Measurements from ENCODE around the gene PARP16. TPM values are rescaled to one million over a fixed set of nuclear protein-coding genes. Genes with fewer than 3 reads are reported as not detected.
A peak's percentile ranks its signal among the peaks of the same experiment; 100 is the strongest.

Gene PARP16
- total and polyA plus RNA-seq, 3 donors from 2014 or later, result 12.3 to 30.9 (median 24.3) TPM

DNA sequence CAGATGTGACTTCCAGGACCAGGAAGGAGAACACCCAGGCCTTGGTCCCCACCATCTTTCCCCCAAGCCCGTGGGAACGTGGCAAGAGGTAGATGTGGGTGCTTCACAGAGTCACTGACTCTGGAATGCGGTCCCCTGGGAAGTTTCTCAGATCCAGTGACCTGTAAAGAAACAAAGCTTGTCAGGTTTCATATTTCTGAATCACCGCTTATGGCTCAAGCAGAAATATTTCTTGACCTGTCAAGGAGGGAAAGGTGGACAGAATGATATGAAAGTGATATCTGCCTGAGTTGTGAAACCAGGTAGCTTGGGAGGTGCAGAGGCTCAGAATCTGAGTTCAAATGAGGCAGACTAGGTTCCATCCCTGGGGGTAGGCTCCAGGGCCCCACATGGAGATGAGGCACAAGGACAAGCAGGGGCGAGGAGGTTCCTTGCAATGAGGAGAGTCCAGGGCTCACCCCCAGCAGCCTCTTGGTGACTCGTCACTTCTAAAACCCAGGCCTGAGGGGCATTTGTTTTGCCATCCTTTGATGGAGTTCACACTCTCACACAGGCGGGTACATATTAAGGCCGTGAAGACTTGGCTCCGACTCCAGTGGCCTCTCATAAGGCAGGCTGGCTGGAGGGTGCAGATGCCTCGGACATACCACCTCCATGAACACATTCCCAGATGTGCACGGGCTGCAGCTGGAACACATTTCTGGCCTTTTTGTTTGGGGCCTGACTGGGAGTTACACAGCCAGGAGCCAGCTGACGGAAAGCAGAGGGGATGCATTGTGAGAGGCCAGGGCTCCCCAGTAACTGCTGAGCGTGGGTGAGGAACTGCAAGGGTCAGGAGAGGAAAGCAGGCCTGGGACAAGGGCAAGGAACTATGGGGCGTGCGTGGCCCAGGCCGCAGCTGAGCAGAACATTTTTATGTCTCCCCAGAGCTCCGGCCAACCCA lies 76.7 kb downstream of the PARP16 start:
- TF ChIP-seq, protein P1, sequence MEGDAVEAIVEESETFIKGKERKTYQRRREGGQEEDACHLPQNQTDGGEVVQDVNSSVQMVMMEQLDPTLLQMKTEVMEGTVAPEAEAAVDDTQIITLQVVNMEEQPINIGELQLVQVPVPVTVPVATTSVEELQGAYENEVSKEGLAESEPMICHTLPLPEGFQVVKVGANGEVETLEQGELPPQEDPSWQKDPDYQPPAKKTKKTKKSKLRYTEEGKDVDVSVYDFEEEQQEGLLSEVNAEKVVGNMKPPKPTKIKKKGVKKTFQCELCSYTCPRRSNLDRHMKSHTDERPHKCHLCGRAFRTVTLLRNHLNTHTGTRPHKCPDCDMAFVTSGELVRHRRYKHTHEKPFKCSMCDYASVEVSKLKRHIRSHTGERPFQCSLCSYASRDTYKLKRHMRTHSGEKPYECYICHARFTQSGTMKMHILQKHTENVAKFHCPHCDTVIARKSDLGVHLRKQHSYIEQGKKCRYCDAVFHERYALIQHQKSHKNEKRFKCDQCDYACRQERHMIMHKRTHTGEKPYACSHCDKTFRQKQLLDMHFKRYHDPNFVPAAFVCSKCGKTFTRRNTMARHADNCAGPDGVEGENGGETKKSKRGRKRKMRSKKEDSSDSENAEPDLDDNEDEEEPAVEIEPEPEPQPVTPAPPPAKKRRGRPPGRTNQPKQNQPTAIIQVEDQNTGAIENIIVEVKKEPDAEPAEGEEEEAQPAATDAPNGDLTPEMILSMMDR (IDR thresholded peaks at IDR 0.05), result no peak
- no peak for TF ChIP-seq POLR2A (IDR thresholded peaks at IDR 0.05)
- Histone ChIP-seq H3K36me3 (ENCODE audit: low read depth, missing control alignments) (no peaks in the 10 kb centered on the region), H3K9me3 (no peaks in the 10 kb centered on the region), H3K27me3 (no peaks in the 10 kb centered on the region), H3K4me3 (no peak overlapping the region), H3K27ac (peak overlapping the region; percentile 6 to 75), H3K4me1 (peaks cover 54% of the 10 kb centered on the region)
- 65 to 67% methylated on average over 11 to 17 of the region's 17 CpGs for WGBS, 2 donors
- peak; percentile 48 for DNase-seq
- intact Hi-C loops (cut with DNase I; ENCODE audit: low total_unique reads), result loop anchor here (10.0 kb wide), 1 partner anchor 45 kb away; no protein-coding TSS in a partner anchor

DNA sequence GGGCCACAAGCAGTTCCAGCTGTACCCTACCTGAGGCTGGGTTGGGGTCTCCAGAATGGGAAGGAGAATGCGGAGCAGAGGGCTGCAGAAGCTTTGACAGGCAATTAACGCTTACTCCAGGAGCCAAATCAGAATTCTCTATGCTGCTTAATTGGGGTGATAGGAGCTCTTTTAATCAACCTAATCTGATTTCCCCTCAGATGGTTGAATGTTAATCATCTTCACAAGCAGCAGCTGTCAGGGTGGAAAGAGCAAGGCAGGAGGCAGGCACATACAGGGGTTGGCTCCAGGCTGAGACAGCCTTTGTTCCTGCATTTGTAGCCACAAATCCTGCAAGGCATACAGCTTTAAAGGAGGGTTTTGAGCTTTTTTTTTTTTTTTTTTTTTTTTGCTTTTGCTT lies 78.0 kb downstream of the PARP16 start:
- 94 to 95% methylated on average over 2 of the region's 2 CpGs for WGBS, 2 donors
- intact Hi-C loops (cut with DNase I; ENCODE audit: low total_unique reads), result loop anchor here (10.0 kb wide), 1 partner anchor 46 kb away; no protein-coding TSS in a partner anchor
- TF ChIP-seq, protein P1 (IDR thresholded peaks at IDR 0.05), result no peak
- TF ChIP-seq POLR2A (IDR thresholded peaks at IDR 0.05), result no peak
- no peak overlapping the region for H3K27ac ChIP-seq
- DNase-seq, result no peak
- peaks cover 41% of the 10 kb centered on the region for H3K4me1 ChIP-seq
- H3K4me3 ChIP-seq, result no peak overlapping the region
- no peaks in the 10 kb centered on the region for H3K9me3 ChIP-seq
- no peaks in the 10 kb centered on the region for H3K36me3 ChIP-seq (ENCODE audit: low read depth, missing control alignments)
- H3K27me3 ChIP-seq, result no peaks in the 10 kb centered on the region

Small RNA genes lying within 50 kb of the gene (small RNA-seq; reads per million reads assigned to genes)
- gene AC068213.1, result 0 reads per million in 2 donors
- gene RNU5A-1, result 11,026 to 11,499 reads per million in 2 donors
- 1,817 to 1,989 reads per million in 2 donors for gene RNU5B-1
- 0 reads per million in 2 donors for gene RNU6-686P
- 1.0 to 1.4 reads per million in 2 donors for gene SNORA24B

Other genes starting within 250 kb of the PARP16 start
- 1 to 10 TPM; 1.1 to 3.8 TPM for gene SLC51B, start 241.5 kb downstream of the PARP16 start, total RNA-seq
- 13.6 TPM for gene SLC51B, start 241.5 kb downstream of the PARP16 start, polyA plus RNA-seq (ENCODE audit: insufficient read depth, low read depth, low replicate concordance)
- gene RASL12, start 218.9 kb downstream of the PARP16 start, total RNA-seq, result 10 to 100 TPM; 64.7 to 75.2 TPM
- 43.9 TPM for gene RASL12, start 218.9 kb downstream of the PARP16 start, polyA plus RNA-seq (ENCODE audit: insufficient read depth, low read depth, low replicate concordance)
- gene KBTBD13, start 210.1 kb downstream of the PARP16 start, total RNA-seq, result 1 to 10 TPM; 2.4 to 3.4 TPM
- 1.2 TPM for gene KBTBD13, start 210.1 kb downstream of the PARP16 start, polyA plus RNA-seq (ENCODE audit: insufficient read depth, low read depth, low replicate concordance)
- gene UBAP1L, start 171.7 kb downstream of the PARP16 start, total RNA-seq, result 10 to 100 TPM; 11.3 to 12.1 TPM
- gene UBAP1L, start 171.7 kb downstream of the PARP16 start, polyA plus RNA-seq (ENCODE audit: insufficient read depth, low read depth, low replicate concordance), result 3.7 TPM
- 10 to 100 TPM; 66.8 to 76.1 TPM for gene PDCD7, start 153.1 kb downstream of the PARP16 start, total RNA-seq
- 39.7 TPM for gene PDCD7, start 153.1 kb downstream of the PARP16 start, polyA plus RNA-seq (ENCODE audit: insufficient read depth, low read depth, low replicate concordance)
- gene CLPX, start 101.5 kb downstream of the PARP16 start, total RNA-seq, result 10 to 100 TPM; 60.4 to 89.4 TPM
- gene CLPX, start 101.5 kb downstream of the PARP16 start, polyA plus RNA-seq (ENCODE audit: insufficient read depth, low read depth, low replicate concordance), result 75.8 TPM
- 10 to 100 TPM in 1 of 2 donors, 1 to 10 TPM in 1; 8.0 to 27.1 TPM for gene CILP, start 75.4 kb downstream of the PARP16 start, total RNA-seq
- gene CILP, start 75.4 kb downstream of the PARP16 start, polyA plus RNA-seq (ENCODE audit: insufficient read depth, low read depth, low replicate concordance), result 48.6 TPM
- not detected for gene RNU5A-1, start 9.2 kb upstream of the PARP16 start, total RNA-seq
- gene RNU5A-1, start 9.2 kb upstream of the PARP16 start, polyA plus RNA-seq (ENCODE audit: insufficient read depth, low read depth, low replicate concordance), result not detected
- not detected for gene RNU5B-1, start 17.8 kb upstream of the PARP16 start, total RNA-seq
- not detected for gene RNU5B-1, start 17.8 kb upstream of the PARP16 start, polyA plus RNA-seq (ENCODE audit: insufficient read depth, low read depth, low replicate concordance)
- gene IGDCC3, start 91.1 kb upstream of the PARP16 start, total RNA-seq, result 1 to 10 TPM; 6.5 TPM
- gene IGDCC3, start 91.1 kb upstream of the PARP16 start, polyA plus RNA-seq (ENCODE audit: insufficient read depth, low read depth, low replicate concordance), result 5.8 TPM
- gene IGDCC4, start 136.1 kb upstream of the PARP16 start, total RNA-seq, result 1 to 10 TPM; 2.7 to 4.3 TPM
- gene IGDCC4, start 136.1 kb upstream of the PARP16 start, polyA plus RNA-seq (ENCODE audit: insufficient read depth, low read depth, low replicate concordance), result 3.3 TPM
- gene DPP8, start 230.8 kb upstream of the PARP16 start, total RNA-seq, result 10 to 100 TPM; 51.6 to 68.3 TPM
- 64.4 TPM for gene DPP8, start 230.8 kb upstream of the PARP16 start, polyA plus RNA-seq (ENCODE audit: insufficient read depth, low read depth, low replicate concordance)
- 10 to 100 TPM; 37.5 to 38.6 TPM for gene HACD3, start 243.6 kb upstream of the PARP16 start, total RNA-seq
- 70.6 TPM for gene HACD3, start 243.6 kb upstream of the PARP16 start, polyA plus RNA-seq (ENCODE audit: insufficient read depth, low read depth, low replicate concordance)

All from testis (tissue), 3 donors.